ENCODE data around the gene KCNN1. TPM values are rescaled to one million over a fixed set of nuclear protein-coding genes. Genes with fewer than 3 reads are reported as not detected.

KCNN1 gene
- total and polyA plus RNA-seq, 2 of the 13 experiments (the other 11 are each of a cell fraction or from before 2014, with no cell fraction given): 0.04 TPM; not detected in 1

DNA sequence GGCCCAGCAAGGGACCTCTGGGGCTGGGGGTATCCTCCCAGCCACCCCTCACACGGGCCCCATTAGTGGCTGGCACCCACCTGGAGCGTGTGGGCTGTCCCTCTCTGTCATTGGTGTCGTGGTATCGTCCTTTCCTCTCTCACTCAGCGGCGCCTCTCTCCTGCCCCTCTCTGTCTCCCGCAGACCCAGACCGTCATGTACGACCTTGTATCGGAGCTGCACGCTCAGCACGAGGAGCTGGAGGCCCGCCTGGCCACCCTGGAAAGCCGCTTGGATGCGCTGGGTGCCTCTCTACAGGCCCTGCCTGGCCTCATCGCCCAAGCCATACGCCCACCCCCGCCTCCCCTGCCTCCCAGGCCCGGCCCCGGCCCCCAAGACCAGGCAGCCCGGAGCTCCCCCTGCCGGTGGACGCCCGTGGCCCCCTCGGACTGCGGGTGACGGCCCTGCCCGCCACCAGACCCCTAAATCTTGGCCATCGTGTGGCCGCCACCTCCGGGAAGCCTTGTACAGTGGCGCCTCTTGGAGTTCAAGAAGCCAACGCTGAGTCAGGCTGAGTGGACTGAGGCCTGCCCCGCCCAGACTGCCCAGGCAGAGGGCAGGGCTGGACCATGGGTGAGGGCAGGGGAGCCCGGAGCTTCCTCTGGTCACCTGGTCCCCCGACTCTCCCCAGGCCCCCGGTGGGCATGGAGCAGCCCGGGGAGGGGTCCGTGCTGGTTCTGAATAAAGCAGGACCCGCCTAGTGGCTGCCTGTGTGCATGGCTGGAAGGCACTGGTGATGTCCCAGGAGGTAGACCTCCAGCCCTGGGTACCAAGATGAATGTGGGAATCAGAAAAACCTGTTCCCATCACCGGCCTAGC lies 31.3 kb downstream of the KCNN1 start (continued):
- TF ChIP-seq CEBPZ (IDR thresholded peaks at IDR 0.05; ENCODE audit: low read length): no peak
- TF ChIP-seq SETDB1 (CRISPR knock-in tag; IDR thresholded peaks at IDR 0.05; ENCODE audit: borderline replicate concordance): no peak
- TF ChIP-seq ZNF652 (CRISPR knock-in tag; IDR thresholded peaks at IDR 0.05; ENCODE audit: borderline replicate concordance, low read depth): no peak
- TF ChIP-seq, protein P1, sequence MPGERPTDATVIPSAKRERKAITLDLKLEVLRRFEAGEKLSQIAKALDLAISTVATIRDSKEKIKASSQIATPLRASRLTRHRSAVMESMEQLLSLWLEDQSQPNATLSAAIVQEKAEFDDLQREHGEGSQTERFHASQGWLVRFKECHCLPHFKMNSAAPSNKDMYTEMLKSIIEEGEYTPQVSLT (CRISPR knock-in tag; IDR thresholded peaks at IDR 0.05; ENCODE audit: borderline replicate concordance, low read depth): no peak
- TF ChIP-seq HNRNPL (IDR thresholded peaks at IDR 0.05; ENCODE audit: low read depth, low read length): peak; percentile 27; the same call in 1 of the 2 replicates
- TF ChIP-seq ZFP36L2 (CRISPR knock-in tag; IDR thresholded peaks at IDR 0.05): no peak
- no peak for TF ChIP-seq CEBPB (IDR thresholded peaks at IDR 0.05; ENCODE audit: borderline replicate concordance, low read depth, low read length)
- TF ChIP-seq ZNF770 (CRISPR knock-in tag; IDR thresholded peaks at IDR 0.05): 0 out of 2 replicates have a peak, but pooled peaks have one; percentile 26
- TF ChIP-seq ERF (CRISPR knock-in tag; IDR thresholded peaks at IDR 0.05): no peak
- TF ChIP-seq, protein P2, sequence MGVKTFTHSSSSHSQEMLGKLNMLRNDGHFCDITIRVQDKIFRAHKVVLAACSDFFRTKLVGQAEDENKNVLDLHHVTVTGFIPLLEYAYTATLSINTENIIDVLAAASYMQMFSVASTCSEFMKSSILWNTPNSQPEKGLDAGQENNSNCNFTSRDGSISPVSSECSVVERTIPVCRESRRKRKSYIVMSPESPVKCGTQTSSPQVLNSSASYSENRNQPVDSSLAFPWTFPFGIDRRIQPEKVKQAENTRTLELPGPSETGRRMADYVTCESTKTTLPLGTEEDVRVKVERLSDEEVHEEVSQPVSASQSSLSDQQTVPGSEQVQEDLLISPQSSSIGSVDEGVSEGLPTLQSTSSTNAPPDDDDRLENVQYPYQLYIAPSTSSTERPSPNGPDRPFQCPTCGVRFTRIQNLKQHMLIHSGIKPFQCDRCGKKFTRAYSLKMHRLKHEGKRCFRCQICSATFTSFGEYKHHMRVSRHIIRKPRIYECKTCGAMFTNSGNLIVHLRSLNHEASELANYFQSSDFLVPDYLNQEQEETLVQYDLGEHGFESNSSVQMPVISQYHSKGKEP (CRISPR knock-in tag; IDR thresholded peaks at IDR 0.05): no peak
- TF ChIP-seq TFE3 (CRISPR knock-in tag; IDR thresholded peaks at IDR 0.05): no peak
- no peak for TF ChIP-seq ZNF615 (CRISPR knock-in tag; IDR thresholded peaks at IDR 0.05; ENCODE audit: borderline replicate concordance)
- no peak for TF ChIP-seq SSRP1 (CRISPR knock-in tag; IDR thresholded peaks at IDR 0.05)
- TF ChIP-seq MAZ (IDR thresholded peaks at IDR 0.05; ENCODE audit: borderline replicate concordance, low read depth, low read length): no peak
- 0 out of 2 replicates have a peak, but pooled peaks have one; percentile 42 for TF ChIP-seq MAZ (CRISPR knock-in tag; IDR thresholded peaks at IDR 0.05; ENCODE audit: low read depth)
- TF ChIP-seq CAMTA2 (CRISPR knock-in tag; IDR thresholded peaks at IDR 0.05; ENCODE audit: borderline replicate concordance): no peak
- TF ChIP-seq ZNF782 (CRISPR knock-in tag; IDR thresholded peaks at IDR 0.05; ENCODE audit: borderline replicate concordance): no peak
- no peak for TF ChIP-seq ZNF562 (CRISPR knock-in tag; IDR thresholded peaks at IDR 0.05; ENCODE audit: borderline replicate concordance)
- TF ChIP-seq U2AF1 (optimal IDR thresholded peaks at IDR 0.05; ENCODE audit: low read depth, low read length): no peak
